Activated T-cell treated with anti-CD3 and anti-CD28 coated beads for 1 hour (primary cell): ENCODE measurements around the gene UCHL5.
"Not testable (repeated sequence)": the region's sequence is repeated elsewhere in the genome, so short reads cannot be mapped to it uniquely, and the experiment has no call there.

Source experiments
- DNase-seq: peaks from one replicate; pipeline ENCODE4 v3.0.0-alpha.2; 2020; ENCODE audit warnings: low read depth

UCHL5 gene

DNA sequence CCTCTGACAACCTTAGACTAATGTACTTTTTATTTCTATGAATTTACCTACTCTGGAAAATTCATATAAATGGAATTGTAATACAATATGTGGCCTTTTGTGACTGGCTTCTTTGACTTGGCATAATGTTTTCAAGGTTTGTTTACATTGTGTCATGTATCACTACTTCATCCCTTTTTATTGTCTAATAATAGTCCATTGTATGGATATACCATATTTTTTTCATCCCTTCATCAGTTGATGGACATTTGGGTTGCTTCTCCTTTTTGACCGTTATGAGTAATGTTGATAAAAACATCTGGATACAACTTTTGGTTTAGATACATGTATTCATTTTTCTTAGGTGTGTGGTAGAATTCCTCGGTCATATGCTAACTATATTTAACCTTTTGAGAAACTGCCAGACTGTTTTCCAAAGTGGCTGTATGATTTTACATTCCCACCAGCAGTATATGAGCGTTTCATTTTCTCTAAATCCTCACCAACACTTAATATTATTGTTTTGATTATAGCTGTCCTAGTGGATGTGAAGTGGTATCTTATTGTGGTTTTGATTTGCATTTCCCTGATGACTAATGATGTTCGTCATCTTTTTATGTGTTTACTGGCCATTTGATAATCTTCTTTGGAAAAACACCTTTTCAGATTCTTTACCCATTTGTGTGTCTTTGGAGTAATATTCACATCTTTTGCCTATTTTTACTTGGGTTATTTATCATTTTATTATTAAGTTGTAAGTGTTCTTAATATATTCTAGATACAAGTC, 3.7 kb upstream of the UCHL5 start:
- no peak for DNase-seq

DNA sequence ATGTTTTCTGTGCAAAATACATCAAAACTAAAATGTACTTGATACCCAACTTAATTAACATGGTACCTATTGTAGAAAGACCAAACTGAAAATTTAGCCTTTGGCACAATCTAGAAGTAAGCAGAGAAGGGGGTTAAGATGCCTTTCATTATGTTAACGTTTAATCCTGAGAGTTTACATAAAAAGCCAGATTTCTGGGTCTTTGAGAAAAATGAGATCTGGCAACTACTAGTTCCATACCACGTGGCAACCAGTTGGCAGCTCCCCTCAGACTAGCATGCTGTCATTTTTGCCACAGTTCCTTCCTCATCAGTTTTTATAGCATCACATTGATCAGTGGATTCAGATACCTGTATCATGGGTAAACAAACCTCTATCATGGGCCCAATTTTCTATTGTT, 1.8 kb upstream of the UCHL5 start:
- no peak for DNase-seq

DNA sequence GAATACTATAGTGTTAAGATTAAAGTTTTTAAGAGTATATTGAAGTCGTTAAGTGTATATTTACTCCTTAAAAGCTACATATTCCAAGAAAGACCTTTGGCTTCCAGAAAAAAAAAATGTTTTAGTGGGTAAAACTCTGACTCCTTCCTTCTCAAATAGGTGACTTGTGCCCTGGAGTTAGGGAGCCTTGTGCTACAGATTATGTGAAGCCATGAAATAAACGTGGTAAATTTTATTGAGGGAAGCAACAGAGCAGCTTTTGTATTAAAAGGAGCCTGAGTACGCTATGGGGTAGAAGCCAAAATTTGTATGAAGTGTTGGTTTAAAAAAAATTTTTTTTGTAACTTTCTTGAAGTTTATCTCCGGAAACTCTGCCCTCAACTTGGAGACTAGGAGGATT, 1.2 kb upstream of the UCHL5 start:
- DNase-seq: no peak

DNA sequence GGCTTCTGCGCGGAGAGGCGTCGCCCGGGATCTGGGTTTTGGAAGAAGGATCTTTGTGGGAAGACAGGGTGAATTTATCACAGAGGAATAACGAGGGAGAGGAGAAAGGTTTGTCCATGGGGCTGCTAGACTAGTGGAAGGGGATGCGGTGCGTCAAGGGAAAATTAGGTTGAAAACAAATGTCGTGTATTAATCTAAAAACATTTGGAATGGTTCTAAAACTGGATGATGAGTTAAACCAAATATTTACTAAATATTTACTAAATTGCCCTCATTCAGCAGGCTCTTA, 899 bp upstream of the UCHL5 start:
- no peak for DNase-seq

- DNase-seq: peak; percentile 32
Measured at GRCh38 chr1:193058529-193059281, 455 bp downstream of the UCHL5 start.

DNA sequence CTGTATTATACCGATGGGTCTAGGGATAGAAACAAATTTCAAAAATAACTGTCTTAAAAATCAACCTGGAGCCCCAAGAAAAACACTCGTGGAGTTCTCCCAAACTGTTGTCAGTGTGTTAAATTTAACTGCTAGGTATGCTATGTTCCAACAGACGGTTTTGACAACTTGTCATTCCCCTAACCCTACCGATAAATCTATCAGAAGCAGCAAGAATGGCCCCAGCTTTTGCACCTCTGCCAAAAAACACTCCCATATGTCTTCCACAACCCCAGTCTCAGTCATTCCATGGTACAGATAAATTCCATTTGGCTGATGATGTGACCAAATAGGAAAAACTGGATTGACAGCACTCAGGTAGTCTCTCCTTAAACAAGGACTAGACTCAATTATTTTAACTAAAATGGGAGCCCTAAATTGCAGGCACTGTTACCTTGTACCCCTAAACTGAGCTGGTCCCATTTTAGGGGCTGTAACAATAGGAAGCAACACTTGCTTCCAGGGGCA, 4.9 kb downstream of the UCHL5 start:
- DNase-seq: no peak

- not testable (repeated sequence) for DNase-seq
Measured at GRCh38 chr1:193048913-193049312, 10.2 kb downstream of the UCHL5 start.

GRCh38 chr1:193042766-193043691, 16.1 kb downstream of the UCHL5 start:
- DNase-seq: no peak

- no peak for DNase-seq
Measured at GRCh38 chr1:193040011-193040410, 19.1 kb downstream of the UCHL5 start.

DNA sequence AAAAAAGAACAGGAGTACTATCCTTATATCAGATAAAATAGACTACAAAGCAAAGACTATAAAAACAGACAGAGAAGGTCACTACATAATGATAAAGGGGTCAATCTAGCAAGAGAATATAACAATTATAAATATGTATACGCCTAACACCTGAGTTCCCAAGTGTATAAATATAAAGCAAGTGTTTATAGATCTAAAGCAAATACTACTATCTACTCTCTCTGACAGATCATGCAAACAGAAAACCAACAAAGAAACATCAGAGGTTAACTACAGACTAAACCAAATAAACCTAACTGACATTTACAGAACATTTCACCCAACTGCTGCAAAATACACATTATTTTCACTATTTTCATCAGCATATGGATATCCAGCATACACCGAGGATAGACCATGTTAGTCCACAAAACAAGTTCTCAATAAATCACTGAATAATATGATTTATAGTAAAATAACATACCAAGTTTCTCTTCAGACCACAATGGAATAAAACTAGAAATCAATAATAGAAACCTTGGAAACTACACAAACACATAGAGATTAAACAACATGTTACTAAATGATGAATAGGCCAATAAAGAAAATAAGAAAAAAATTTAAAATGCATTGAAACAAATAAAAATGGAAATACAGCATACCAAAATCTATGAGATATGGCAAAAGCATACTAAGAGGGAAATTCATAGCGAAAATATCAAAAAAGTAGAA, 22.7 kb downstream of the UCHL5 start:
- no peak for DNase-seq

DNA sequence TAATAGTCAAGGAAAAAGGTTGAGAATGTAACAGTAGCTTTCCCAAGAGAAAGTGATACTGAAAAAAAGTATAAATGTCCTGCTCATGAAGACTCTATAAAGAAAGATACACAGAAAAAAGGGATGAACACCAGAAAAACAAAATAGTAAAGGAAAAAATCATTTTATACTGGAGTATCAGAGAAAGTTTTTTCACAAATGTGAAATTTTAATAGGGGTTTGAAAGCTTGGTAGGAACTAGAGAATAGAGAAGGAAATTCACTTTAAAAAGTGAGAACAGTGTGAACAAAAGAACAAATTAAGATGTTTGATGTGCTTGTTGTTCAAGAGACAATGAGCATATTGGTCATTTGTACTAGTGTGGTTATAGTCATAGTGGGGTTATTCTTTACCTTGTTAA, 25.6 kb downstream of the UCHL5 start:
- DNase-seq: no peak

- not testable (repeated sequence) for DNase-seq
Measured at GRCh38 chr1:193032643-193033427, 26.3 kb downstream of the UCHL5 start.

GRCh38 chr1:193031431-193031830, 27.7 kb downstream of the UCHL5 start:
- DNase-seq: no peak

DNA sequence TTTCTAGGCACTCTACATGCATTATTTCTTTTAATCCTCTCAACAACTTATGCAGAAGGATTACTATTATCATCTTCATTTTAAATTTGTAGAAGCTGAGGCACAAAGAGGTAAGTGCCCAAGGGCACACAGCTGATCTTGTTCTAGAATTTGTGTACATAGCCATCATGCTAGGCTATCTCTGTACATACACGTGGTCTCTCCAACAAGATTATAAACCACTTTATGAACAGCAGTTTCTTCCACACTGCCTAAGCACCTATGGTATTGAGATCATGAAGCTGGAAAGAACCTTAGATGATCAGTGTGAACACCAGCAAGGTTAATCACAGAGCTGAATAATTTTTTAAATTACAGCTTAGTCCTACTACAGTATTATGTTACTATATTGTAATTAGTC, 28.9 kb downstream of the UCHL5 start:
- DNase-seq: no peak

DNA sequence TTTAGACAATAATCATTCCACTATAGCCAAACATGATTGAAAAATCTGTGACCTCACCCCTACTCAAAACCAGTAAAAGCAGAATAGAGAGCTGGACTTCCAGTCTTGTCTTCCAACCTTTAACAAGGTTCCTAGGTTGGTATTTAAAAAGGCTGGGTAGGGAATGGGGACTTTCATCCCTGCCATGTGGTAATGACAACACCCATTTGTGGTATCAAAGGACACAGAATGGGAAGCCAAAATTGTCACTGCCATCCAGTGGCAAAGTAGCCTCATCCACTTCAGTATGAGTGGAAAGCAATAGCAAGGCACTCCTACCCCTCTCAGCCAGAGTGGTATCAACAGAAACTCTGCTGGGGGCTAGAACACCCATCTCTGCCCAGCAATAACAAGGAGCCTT, 33.9 kb downstream of the UCHL5 start:
- DNase-seq: no peak

- DNase-seq: no peak
Measured at GRCh38 chr1:193019442-193020026, 39.6 kb downstream of the UCHL5 start.

- DNase-seq: no peak
Measured at GRCh38 chr1:193016788-193017187, 42.4 kb downstream of the UCHL5 start.

DNA sequence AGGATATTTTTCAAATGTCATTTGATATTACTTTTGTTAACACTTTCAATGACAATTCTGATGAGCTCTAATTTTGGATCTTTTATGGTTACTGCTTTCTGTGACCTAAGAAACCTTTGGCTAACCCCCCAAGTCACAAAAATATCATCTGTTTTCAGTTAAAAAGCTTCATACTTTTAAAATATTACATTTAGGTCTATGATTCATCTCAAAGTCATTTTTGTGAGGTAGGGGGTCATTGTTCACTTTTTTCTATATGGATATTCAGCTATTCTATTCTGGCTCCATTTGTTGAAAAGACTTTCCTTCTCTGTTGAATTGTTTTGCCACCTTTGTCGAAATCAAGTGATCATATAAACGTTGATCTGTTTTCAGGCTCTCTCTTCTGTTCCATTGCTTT, 44.8 kb downstream of the UCHL5 start:
- DNase-seq: no peak

GRCh38 chr1:193013707-193014106, 45.5 kb downstream of the UCHL5 start:
- no peak for DNase-seq

DNA sequence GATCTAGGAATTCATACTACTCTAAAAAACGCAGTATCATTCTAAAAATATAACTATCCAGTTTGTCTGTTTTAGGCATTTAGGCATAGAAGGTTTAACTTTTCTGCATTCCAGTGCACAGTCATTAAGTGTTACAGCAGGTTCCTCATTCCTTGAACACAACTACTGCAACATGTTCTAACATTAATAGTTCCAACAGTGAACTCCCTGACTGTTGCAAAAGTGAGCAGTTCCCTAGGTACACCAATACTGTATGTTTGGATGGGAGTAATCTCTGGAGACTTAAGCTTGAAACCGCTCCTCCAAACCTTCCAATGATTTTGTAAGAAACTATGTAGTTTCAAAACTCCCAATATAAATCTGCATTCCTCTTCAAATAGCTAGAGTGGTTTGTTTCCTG, 46.2 kb downstream of the UCHL5 start:
- DNase-seq: no peak

DNA sequence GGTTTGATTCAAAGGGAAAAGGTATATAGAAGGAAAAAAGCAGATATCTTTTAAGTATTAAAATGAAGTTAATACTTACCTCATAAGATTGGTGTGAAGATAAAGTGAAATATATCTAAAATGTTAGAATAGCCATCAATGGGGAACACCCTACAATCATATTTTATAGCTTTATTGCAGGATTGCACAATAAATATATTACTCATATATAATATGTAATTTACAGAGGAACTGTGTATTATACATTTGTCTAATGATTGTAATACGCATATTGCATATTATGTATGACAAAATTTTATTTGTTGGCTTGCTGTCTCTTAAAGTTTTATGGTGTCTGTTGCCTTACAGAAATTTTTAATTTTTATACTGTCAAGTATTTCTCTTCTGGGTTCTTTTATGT, 47.8 kb downstream of the UCHL5 start:
- no peak for DNase-seq
